Measurements from ENCODE around the gene KIF9. TPM values are rescaled to one million over a fixed set of nuclear protein-coding genes. Genes with fewer than 3 reads are reported as not detected.
"Not testable (repeated sequence)": the region's sequence is repeated elsewhere in the genome, so short reads cannot be mapped to it uniquely, and the experiment has no call there.

The KIF9 gene
- total RNA-seq, 1 donor from 2014 or later: 6.3 TPM

- DNase-seq (ENCODE audit: low read depth in 2 of 2): peak; percentile 43 to 59
Observed at GRCh38 chr3:47250309-47251060, 32.1 kb downstream of the KIF9 start.

GRCh38 chr3:47247131-47248064 lies 35.2 kb downstream of the KIF9 start:
- DNase-seq (ENCODE audit: low read depth in 2 of 2): no peak

- DNase-seq (ENCODE audit: low read depth in 2 of 2): no peak
Observed at GRCh38 chr3:47245271-47245670, 37.3 kb downstream of the KIF9 start.

- DNase-seq (ENCODE audit: low read depth in 2 of 2): no peak
Observed at GRCh38 chr3:47244531-47245100, 38.0 kb downstream of the KIF9 start.

GRCh38 chr3:47243419-47244147 lies 39.0 kb downstream of the KIF9 start:
- DNase-seq (ENCODE audit: low read depth in 2 of 2): no peak

GRCh38 chr3:47239929-47240328 lies 42.7 kb downstream of the KIF9 start:
- DNase-seq (ENCODE audit: low read depth in 2 of 2): no peak

- DNase-seq (ENCODE audit: low read depth in 2 of 2): no peak
Observed at GRCh38 chr3:47238017-47238416, 44.6 kb downstream of the KIF9 start.

GRCh38 chr3:47228088-47228487 lies 54.5 kb downstream of the KIF9 start:
- DNase-seq (ENCODE audit: low read depth in 2 of 2): no peak

- DNase-seq (ENCODE audit: low read depth in 2 of 2): no peak
Observed at GRCh38 chr3:47227678-47228077, 54.9 kb downstream of the KIF9 start.

GRCh38 chr3:47225310-47225906 lies 57.2 kb downstream of the KIF9 start:
- DNase-seq (ENCODE audit: low read depth in 2 of 2): no peak

- DNase-seq (ENCODE audit: low read depth in 2 of 2): no peak
Observed at GRCh38 chr3:47223755-47224154, 58.8 kb downstream of the KIF9 start.

GRCh38 chr3:47221798-47222197 lies 60.8 kb downstream of the KIF9 start:
- no peak for DNase-seq (ENCODE audit: low read depth in 2 of 2)

GRCh38 chr3:47210863-47211405 lies 71.7 kb downstream of the KIF9 start:
- no peak for DNase-seq (ENCODE audit: low read depth in 2 of 2)

GRCh38 chr3:47206022-47206421 lies 76.6 kb downstream of the KIF9 start:
- not testable (repeated sequence) for DNase-seq (ENCODE audit: low read depth in 2 of 2)

- no peak for DNase-seq (ENCODE audit: low read depth in 2 of 2)
Observed at GRCh38 chr3:47204875-47205274, 77.7 kb downstream of the KIF9 start.

GRCh38 chr3:47202542-47202941 lies 80.1 kb downstream of the KIF9 start:
- no peak for DNase-seq (ENCODE audit: low read depth in 2 of 2)

- DNase-seq (ENCODE audit: low read depth in 2 of 2): no peak
Observed at GRCh38 chr3:47197287-47197686, 85.3 kb downstream of the KIF9 start.

GRCh38 chr3:47194994-47195393 lies 87.6 kb downstream of the KIF9 start:
- DNase-seq (ENCODE audit: low read depth in 2 of 2): no peak

GRCh38 chr3:47193871-47194859 lies 88.4 kb downstream of the KIF9 start:
- no peak for DNase-seq (ENCODE audit: low read depth in 2 of 2)

GRCh38 chr3:47186285-47186684 lies 96.3 kb downstream of the KIF9 start:
- no peak for DNase-seq (ENCODE audit: low read depth in 2 of 2)
